Parietal lobe (tissue), 1 donor: ENCODE results near the gene OR9Q2. TPM values are rescaled to one million over a fixed set of nuclear protein-coding genes. Genes with fewer than 3 reads are reported as not detected.

Experiments used
- total RNA-seq: library from RNA; depleted of rRNA; stranded (reverse); fragments of >200 nt; gene quantifications from one replicate; pipeline ENCODE4 v1.2.3, GENCODE V29; 2014

OR9Q2 gene
- not detected for total RNA-seq

GRCh38 chr11:58188770-58189169 is at the start of gene OR9Q2:
Gene OR9Q2, plus strand, starts transcription at chr11:58189070. Its CDS starts 1,421 bp downstream, at chr11:58190491.

DNA sequence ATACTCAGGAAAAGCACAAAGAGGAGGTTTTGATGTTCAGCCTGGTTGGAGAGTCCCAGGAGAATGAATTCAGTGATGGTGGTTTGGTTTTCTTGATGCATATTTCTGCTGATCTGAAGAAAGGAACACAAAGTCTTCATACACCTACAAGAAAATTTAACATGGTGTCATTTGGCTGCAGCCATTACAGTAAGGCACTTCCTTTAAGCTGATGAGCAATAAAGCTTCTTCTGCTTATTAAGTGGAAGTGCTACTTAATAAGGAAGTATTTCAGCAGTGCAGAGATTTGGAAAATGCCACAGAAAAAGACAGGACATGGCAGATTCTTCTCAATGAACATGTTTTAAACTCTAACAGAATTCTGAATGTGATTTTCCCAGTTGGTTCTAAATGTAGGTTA is 15.2 kb downstream of the OR9Q2 start, which contains the start of gene OR1S2:
OR1S2 (minus strand) TSS at position 101 of the 400 bp plus-strand sequence; CDS start at position 101, 0 bp downstream.

GRCh38 chr11:58212420-58212819 is 23.6 kb downstream of the OR9Q2 start, which contains the start of gene OR1S1:
Gene OR1S1, plus strand, starts transcription at chr11:58212720.

Other genes with a start within 250 kb of the OR9Q2 start
- gene OR9Q1, start 165.2 kb upstream of the OR9Q2 start, total RNA-seq, result not detected
- not detected for gene OR6Q1, start 158.1 kb upstream of the OR9Q2 start, total RNA-seq
- not detected for gene OR9I1, start 63.5 kb upstream of the OR9Q2 start, total RNA-seq
- not detected for gene OR1S2, start 15.1 kb downstream of the OR9Q2 start, total RNA-seq
- gene OR1S1, start 23.6 kb downstream of the OR9Q2 start, total RNA-seq, result not detected
- gene OR10Q1, start 39.8 kb downstream of the OR9Q2 start, total RNA-seq, result not detected
- not detected for gene OR10W1, start 79.2 kb downstream of the OR9Q2 start, total RNA-seq
- gene OR5B17, start 170.0 kb downstream of the OR9Q2 start, total RNA-seq, result not detected
- not detected for gene OR5B3, start 217.8 kb downstream of the OR9Q2 start, total RNA-seq
- gene OR5B2, start 239.1 kb downstream of the OR9Q2 start, total RNA-seq, result not detected